Lung (tissue), 12 donors: ENCODE results near the gene RNF148. TPM values are rescaled to one million over a fixed set of nuclear protein-coding genes. Genes with fewer than 3 reads are reported as not detected.

ENCODE experiments used
- ATAC-seq: fragments of 200-7000 bp; cut with Tn5 transposase; one replicate; pipeline ENCODE4 v1.9.1; 2020; ENCODE audit warnings: moderate number of reproducible peaks; ENCODE audit not compliant: insufficient read depth, low FRiP score
- DNase-seq, 3 donors: peaks; one replicate each; pipeline ENCODE4 v3.0.0-alpha.2; 2013 to 2017
- H3K27ac ChIP-seq, 2 donors: one replicate each; pipeline ENCODE4 v1.5.1; 2013; ENCODE audit warnings: mild to moderate bottlenecking in 2 of 2, moderate library complexity in 2 of 2, control low read depth in 1 of 2, inconsistent platforms in 1 of 2, low read depth in 1 of 2, low read length in 1 of 2
- H3K27me3 ChIP-seq, 3 donors: one replicate each; pipeline ENCODE4 v1.5.1; 2013; ENCODE audit warnings: low read length in 2 of 3; ENCODE audit not compliant: control insufficient read depth in 3 of 3, insufficient read depth in 3 of 3
- H3K36me3 ChIP-seq, 4 donors: one replicate each; pipeline ENCODE4 v1.5.1; 2013; ENCODE audit warnings: low read length in 4 of 4, mild to moderate bottlenecking in 1 of 4, moderate library complexity in 1 of 4; ENCODE audit not compliant: control insufficient read depth in 4 of 4, insufficient read depth in 4 of 4
- H3K4me1 ChIP-seq, 5 donors: one replicate each; pipeline ENCODE4 v1.5.1; 2013; ENCODE audit warnings: low read length in 5 of 5, mild to moderate bottlenecking in 2 of 5, moderate library complexity in 1 of 5; ENCODE audit not compliant: control insufficient read depth in 5 of 5, insufficient read depth in 5 of 5
- H3K4me3 ChIP-seq: one replicate; pipeline ENCODE4 v1.5.1; 2013; ENCODE audit warnings: mild to moderate bottlenecking, control low read depth, moderate library complexity
- H3K9ac ChIP-seq, 2 donors: one replicate each; pipeline ENCODE4 v1.5.1; 2013; ENCODE audit warnings: low read length in 2 of 2, control low read depth in 1 of 2; ENCODE audit not compliant: insufficient read depth in 1 of 2
- H3K9me3 ChIP-seq, 4 donors: one replicate each; pipeline ENCODE4 v1.5.1; 2013; ENCODE audit warnings: low read length in 3 of 4, mild to moderate bottlenecking in 1 of 4, moderate library complexity in 1 of 4; ENCODE audit not compliant: control insufficient read depth in 4 of 4, insufficient read depth in 3 of 4
- WGBS, 2 donors: extraction: QIAGEN DNeasy Blood & Tissue Kit; methylation state at CpG; one replicate each; pipeline ENCODE4 v1.1.7; 2013; 5-methylcytosine and 5-hydroxymethylcytosine counted together
- polyA plus RNA-seq, 2 donors: library from polyadenylated mRNA; stranded (reverse); fragments of 200-250 nt; gene quantifications; one replicate each; pipeline ENCODE4 v1.2.1, GENCODE V29; 2013
- total RNA-seq, 2 donors: library from RNA; depleted of rRNA in 1 of 2; stranded (reverse); fragments of >200 nt in 1 of 2; gene quantifications; one replicate each; pipeline ENCODE4 v1.2.1, GENCODE V29; 2014 to 2021
- TF ChIP-seq, protein P1 (sequence below): IDR thresholded peaks from 2 replicates; pipeline ENCODE4 v1.5.1; 2012; ENCODE audit warnings: mild to moderate bottlenecking; ENCODE audit errors: control extremely low read depth, extremely low read depth
- donor health status: control.
- donor health status: control.
- donor health status: Bipolar disorder and iron deficiency.
- donor health status: healthy.
- donor health status: DM: yes; HTN: yes; CAD: no.

Gene RNF148
- total and polyA plus RNA-seq, 4 donors, result 0.10 to 10.2 (median 1.8) TPM

DNA sequence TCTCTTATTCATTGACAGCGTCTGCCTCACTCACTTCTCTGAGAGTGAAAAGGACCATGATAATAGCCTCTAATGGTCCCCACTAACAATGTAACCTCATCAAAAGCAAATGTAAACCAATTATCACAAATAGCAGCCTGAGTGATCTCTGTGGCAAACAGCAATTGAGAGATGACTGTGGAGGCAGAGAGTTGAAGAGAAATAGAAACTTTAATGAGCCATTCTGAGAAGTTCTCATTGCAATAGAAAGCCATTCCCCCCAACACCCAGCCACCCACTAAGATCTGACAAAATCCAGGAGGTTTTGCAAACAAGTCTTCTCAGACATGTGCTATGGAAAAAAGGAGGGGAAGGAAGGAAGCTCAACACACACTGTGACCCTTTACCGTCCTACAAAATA lies 44.2 kb upstream of the RNF148 start:
- ATAC-seq, result no peak
- Histone ChIP-seq H3K9me3 (no peaks in the 10 kb centered on the region), H3K27ac (no peak overlapping the region), H3K9ac (no peak overlapping the region), H3K36me3 (no peaks in the 10 kb centered on the region), H3K4me3 (no peak overlapping the region), H3K4me1 (no peaks in the 10 kb centered on the region), H3K27me3 (no peaks in the 10 kb centered on the region)
- DNase-seq, result no peak
- 67 to 73% methylated on average over 2 of the region's 2 CpGs for WGBS, 2 donors
- TF ChIP-seq, protein P1, sequence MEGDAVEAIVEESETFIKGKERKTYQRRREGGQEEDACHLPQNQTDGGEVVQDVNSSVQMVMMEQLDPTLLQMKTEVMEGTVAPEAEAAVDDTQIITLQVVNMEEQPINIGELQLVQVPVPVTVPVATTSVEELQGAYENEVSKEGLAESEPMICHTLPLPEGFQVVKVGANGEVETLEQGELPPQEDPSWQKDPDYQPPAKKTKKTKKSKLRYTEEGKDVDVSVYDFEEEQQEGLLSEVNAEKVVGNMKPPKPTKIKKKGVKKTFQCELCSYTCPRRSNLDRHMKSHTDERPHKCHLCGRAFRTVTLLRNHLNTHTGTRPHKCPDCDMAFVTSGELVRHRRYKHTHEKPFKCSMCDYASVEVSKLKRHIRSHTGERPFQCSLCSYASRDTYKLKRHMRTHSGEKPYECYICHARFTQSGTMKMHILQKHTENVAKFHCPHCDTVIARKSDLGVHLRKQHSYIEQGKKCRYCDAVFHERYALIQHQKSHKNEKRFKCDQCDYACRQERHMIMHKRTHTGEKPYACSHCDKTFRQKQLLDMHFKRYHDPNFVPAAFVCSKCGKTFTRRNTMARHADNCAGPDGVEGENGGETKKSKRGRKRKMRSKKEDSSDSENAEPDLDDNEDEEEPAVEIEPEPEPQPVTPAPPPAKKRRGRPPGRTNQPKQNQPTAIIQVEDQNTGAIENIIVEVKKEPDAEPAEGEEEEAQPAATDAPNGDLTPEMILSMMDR, result no peak

DNA sequence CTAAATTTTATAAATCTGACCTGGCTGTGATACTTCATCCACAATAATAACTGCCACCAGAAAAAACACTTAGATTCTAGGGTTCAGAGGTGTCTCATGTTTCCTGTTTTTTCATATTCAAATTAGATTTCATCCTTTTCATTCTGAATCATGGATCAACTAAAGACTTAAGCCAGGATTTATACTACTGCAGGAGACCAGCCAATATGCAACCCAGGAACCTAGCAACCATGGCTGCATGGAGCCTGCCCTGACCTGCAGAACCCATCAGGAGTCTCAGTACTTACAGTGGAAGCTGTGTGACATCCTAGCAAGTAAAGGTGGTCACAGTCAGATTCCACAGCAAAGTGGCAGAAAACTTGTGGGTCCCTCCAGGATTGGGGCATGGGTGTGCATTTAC lies 40.5 kb upstream of the RNF148 start:
- H3K4me1 ChIP-seq, result no peaks in the 10 kb centered on the region
- H3K9ac ChIP-seq, result no peak overlapping the region
- no peaks in the 10 kb centered on the region for H3K36me3 ChIP-seq
- H3K27me3 ChIP-seq, result no peaks in the 10 kb centered on the region
- no peak overlapping the region for H3K4me3 ChIP-seq
- TF ChIP-seq, protein P1, result no peak
- DNase-seq (no peak), ATAC-seq (no peak)
- H3K27ac ChIP-seq, result no peak overlapping the region
- no peaks in the 10 kb centered on the region for H3K9me3 ChIP-seq

DNA sequence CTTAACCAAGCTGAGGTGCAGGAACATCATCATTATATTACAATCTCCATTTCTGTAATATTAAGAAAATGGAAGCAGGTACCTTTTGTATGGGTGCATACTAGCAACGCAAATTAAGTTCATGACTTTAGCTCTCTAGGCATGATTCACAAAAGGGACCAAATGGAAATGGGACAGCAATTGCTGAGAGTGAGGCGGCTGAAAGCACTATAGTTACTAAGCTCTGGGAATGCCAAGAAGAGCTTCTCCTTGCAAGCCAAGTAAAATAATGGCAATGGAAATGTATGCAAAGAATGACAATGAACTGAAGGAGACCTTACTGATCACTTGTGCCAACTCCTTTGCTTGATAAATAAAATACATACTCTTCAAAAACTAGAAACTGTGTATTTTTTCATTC lies 36.2 kb upstream of the RNF148 start:
- WGBS, 2 donors, result 82 to 83% methylated on average over 2 of the region's 2 CpGs
- DNase-seq, result no peak
- H3K27me3 ChIP-seq, result no peaks in the 10 kb centered on the region
- H3K9ac ChIP-seq, result no peak overlapping the region
- H3K9me3 ChIP-seq, result no peaks in the 10 kb centered on the region
- TF ChIP-seq, protein P1, result no peak
- peaks cover 0 to 3% (median 0%) of the 10 kb centered on the region in 4 donors for H3K36me3 ChIP-seq
- no peak overlapping the region for H3K27ac ChIP-seq
- peaks cover 0 to 1% (median 0%) of the 10 kb centered on the region in 5 donors for H3K4me1 ChIP-seq
- ATAC-seq, result no peak
- H3K4me3 ChIP-seq, result no peak overlapping the region

DNA sequence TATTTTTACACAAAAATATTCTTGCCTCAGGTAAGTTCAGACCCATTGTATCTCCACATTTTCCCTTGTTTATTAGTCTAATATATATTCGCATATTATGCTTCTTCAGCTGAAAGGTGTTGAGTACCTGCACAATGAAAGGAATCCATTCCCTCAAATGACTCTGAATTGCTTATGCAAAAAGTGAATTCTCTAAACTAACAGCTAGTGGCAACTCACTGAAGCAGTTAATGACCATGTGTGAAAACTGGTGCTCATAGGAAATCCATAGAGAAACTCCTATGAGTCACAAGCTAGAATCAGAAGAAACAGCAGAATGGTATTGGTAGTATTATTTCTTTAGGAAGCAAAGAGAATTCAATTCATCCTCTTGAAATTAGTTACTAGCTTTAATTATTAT lies 33.5 kb upstream of the RNF148 start:
- WGBS, 2 donors, result 67 to 93% methylated on average over 1 of the region's 1 CpG
- Histone ChIP-seq H3K27ac (no peak overlapping the region), H3K4me3 (no peak overlapping the region), H3K9me3 (no peaks in the 10 kb centered on the region), H3K36me3 (peaks cover 0 to 3% (median 0%) of the 10 kb centered on the region in 4 donors), H3K9ac (no peak overlapping the region), H3K4me1 (peaks cover 0 to 1% (median 0%) of the 10 kb centered on the region in 5 donors), H3K27me3 (no peaks in the 10 kb centered on the region)
- TF ChIP-seq, protein P1, result no peak
- no peak for DNase-seq
- ATAC-seq, result no peak
